NCI-H146 (cell line): ENCODE results near the gene CYS1.

Experiments used
- DNase-seq: peaks from one replicate; lab custom pipeline; 2025; lab: John Stamatoyannopoulos, UW

The CYS1 gene

GRCh38 chr2:10029875-10030223 is 50.4 kb downstream of the CYS1 start:
- no peak for DNase-seq

GRCh38 chr2:10028988-10029874 is 51.0 kb downstream of the CYS1 start:
- peak; percentile 90 for DNase-seq

- no peak for DNase-seq
Measured at GRCh38 chr2:10028407-10028987, 51.7 kb downstream of the CYS1 start.

DNA sequence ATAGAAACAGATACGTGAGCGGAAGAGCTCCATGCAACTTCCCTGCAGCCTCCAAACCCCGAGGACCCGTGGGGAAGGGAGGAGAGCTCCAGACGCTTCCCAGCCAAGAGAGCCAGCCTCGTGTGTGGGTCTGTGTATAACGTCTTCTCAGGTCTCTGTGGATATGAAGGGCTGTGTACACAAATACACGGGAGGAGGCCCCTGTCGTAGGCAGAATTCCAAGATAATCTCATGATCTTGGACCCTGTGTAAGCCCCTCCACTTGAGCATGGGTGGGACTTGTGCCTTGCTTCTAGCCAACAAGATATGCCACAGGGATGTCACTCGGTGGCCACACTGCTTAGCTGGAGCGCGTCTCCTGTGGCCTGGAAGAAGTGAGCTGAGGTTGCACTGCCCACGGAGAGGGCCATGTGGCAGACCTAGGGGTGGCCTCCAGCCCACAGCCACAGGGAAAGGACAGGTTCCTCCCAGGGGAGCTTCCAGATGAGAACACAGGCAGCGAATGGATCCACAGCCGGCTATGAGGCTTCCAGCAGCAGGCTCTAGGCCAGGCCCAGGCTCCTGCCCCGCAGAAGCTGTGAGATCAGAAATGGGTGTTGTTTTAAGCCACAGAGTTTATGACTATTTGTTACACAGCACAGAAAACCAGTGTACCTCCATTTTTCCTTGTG is 52.4 kb downstream of the CYS1 start:
- DNase-seq: no peak

DNA sequence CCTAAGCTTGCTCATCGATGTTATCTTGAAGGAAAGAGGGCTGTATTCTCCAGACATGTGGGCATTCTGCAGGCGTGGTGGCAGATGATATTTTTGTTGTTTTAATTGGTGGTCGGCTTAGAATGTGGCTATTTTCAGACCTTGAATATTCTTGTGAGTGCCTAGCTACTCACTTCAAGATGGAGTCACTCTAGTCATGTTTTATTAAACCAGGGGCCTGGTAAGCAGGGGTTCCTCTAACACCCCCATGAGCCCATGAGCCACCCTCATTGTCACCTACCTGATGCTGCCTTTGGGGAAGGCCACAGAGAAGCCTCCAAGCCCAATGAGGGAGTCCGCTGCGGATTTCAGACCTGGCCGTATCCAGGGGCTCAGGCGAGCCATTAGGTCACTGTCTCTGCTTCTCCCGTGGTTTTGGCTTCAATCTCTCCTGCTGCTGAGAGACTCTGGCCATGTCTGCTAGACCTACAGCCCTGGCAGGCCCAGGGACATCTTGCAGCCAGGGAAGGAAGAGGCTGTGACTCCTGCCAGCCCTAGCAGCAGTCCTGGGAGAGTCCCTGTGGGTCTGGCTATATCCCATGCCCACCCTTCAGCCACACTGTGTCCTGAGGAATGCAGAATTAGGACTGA is 53.2 kb downstream of the CYS1 start:
- no peak for DNase-seq

DNA sequence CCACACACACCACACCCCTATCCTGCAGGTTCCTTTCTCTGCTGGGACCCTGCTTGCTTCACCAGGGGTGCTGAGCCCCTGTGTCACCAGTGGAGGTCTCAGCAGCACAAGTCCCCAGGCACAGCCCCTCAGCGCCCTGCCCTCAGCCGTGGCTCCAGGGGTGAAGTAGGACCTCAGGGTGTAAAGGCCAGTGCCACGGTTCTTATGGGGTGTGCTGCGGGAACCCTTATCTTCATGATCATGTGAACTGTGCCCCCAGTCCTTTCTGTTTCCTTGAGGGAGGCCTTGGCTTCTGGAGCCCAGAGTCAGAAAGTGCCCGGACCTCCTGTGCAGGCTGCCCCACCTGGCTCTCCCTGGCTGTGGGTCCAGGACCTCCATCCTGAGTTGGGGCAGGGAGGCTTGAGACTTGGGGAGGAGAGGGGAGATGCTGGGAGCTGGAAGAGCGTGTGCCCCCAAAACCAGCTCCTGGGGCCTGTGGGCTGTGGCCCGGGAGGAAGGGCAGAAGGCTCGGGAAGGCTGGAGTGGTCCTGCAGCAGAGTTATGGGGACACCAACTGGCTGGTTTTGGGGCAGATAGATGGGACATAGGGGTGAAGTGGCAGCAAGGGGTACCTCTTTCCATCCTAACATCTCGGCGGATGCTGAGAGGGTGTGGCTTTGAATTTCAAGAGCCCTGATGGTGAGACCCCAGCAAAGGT is 57.1 kb downstream of the CYS1 start:
- DNase-seq: no peak

- DNase-seq: no peak
Measured at GRCh38 chr2:10022445-10022844, 57.8 kb downstream of the CYS1 start.

DNA sequence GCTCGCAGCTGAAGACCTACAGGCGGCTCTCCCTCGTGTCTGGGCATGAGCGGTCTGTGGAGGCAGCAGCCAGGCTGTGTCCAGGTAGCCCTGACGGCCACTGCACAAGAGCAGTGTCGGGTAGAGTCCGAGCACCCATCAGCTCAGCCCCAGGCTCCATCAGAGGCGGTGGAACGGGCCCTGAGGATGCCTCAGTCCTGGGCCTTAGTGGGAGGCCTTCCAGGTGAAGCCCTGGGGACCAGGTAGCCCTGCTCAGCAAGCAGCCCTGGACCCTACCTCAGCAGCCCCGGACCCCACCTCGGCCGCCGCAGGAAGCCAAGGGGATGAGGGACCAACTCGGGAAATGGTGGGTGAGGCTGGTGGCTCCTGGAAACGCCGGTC is 58.2 kb downstream of the CYS1 start:
- DNase-seq: no peak

DNA sequence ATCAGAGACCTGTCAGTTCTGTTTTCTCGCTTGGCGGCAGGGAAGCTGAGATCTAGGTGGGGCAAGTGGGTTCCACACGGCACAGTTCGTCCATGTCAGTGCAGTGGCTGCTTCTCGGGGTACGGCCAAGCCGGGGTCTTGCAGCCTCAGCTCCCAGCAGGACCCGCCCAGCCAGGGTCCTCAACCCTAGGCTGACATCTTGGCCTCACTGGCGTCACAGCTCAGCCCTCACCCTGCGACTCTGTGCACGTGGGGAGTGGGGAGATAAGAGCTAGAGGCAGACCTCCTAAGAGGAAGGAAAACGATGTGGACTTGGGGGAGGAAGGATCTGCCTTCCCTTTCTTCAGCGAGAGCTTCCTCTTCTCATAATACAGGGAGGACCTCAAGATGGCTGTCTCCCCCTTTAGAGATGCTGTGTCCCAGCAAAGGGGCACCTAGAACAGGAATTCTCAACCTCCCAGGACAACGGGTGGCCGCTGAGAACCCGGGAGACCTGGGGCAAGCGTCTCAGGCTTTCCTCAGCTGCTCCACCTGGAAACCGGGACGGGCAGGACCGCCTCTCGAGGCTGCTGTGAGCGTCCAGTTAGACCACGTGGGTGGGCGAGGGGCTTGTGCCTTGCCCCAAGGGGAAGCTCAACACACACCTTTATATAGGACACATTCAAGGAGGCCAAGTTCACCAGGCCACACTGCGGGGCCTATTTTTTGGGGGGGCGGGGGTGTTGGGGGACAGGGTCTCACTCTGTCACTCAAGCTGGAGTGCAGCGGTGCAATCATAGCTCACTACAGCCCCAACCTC is 60.4 kb downstream of the CYS1 start:
- no peak for DNase-seq

DNA sequence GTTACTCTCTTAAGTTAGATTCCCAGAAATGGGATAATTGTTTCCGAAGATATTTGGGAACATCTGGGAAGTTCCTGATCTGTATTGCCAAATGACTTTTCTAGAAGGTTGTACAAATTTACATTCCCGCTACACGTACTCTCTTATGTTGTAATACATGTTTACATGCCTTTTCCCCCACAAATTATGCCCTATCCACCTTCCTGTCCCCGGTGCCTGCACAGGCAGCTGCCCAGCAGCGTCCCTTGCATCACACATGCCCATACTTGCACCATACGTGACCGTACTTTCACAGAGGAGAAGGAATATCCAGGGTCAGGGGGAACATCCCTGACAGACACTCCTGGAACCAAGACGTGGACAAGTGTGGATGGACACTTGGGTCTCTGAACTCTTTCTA is 61.0 kb downstream of the CYS1 start:
- no peak for DNase-seq

DNA sequence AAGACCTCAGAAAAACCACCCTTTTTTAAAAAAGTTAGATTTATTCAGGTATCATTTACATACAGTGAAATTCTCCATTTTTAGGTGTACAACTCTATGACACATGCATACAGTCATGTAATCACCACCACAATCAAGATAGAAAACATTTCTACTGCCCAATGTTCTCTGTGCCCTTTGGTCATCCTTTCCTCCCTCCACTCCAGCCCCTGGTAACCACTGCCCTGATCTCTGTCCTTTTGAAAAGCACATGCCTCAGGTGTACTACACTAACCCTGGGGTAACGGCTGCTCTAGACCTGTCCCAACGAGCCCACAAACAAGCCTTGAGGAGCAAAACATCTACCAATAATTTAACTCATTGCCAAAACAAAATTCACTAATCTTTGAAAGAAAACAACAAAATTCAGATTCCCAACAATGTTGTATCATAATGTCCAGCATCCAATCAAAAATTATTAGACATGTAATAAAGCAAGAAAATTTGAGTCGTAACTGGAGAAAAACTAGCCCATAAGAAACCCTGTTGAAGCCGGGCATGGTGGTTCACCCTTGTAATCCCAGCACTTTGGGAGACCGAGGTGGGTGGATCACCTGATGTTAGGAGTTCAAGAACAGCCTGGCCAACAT is 62.8 kb downstream of the CYS1 start:
- DNase-seq: no peak

DNA sequence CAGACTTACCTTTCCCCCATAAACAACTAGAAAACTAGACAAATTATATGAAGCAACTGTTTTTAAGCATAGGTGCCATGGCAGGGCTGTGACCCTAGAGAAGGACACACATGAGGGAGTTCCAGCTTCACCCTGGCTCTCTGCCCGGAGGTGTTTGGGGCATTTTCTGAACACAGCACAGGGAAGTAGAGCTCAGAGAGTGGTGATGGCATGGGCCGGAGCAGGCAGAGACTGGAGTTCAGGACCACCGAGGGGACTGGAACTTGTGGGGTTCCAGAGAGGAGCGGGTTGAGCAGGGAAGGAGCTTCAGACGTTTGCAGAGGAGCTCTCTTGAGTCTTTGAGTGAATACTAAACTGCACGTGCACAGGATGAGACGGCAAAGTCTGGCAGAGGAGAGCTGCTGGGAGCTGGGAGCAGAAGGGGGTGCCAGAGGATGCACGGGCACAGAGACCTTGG is 63.4 kb downstream of the CYS1 start:
- no peak for DNase-seq

DNA sequence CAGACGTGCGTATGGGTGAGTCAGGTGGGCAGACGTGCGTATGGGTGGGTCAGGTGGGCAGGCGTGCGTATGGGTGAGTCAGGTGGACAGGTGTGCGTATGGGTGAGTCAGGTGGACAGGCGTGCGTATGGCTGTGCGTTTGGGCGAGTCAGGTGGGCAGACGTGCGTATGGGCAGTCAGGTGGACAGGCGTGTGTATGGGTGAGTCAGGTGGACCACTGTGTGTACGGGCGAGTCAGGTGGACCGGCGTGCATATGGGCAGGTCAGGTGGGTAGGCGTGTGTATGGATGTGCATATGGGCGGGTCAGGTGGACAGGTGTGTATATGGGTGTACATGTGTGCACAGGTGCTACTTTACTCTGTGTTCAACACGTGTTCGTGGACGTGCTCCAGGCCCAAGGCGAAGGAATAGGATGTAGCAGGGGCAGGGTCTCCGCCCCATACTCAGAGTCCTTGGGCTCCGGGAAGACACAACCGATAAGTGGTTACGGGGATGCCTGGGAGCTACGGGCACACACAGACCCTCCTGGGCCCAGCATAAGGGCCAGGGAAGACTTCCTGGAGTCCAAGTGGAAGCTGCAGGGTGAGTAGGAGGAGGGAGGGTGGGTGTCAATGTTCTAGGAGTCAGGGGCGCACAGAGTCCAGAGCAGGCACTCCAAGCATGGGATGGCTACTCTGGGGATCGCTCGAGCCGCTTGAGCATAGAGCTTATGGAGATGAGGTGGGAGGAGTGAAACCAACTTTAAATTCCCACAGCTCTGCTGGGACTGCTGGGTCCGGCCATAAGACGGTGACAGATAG is 64.0 kb downstream of the CYS1 start:
- peak; percentile 91 for DNase-seq

- DNase-seq: peak; percentile 98
Measured at GRCh38 chr2:10015376-10015989, 64.7 kb downstream of the CYS1 start.

GRCh38 chr2:10014418-10015190 is 65.6 kb downstream of the CYS1 start:
- DNase-seq: peak; percentile 90

DNA sequence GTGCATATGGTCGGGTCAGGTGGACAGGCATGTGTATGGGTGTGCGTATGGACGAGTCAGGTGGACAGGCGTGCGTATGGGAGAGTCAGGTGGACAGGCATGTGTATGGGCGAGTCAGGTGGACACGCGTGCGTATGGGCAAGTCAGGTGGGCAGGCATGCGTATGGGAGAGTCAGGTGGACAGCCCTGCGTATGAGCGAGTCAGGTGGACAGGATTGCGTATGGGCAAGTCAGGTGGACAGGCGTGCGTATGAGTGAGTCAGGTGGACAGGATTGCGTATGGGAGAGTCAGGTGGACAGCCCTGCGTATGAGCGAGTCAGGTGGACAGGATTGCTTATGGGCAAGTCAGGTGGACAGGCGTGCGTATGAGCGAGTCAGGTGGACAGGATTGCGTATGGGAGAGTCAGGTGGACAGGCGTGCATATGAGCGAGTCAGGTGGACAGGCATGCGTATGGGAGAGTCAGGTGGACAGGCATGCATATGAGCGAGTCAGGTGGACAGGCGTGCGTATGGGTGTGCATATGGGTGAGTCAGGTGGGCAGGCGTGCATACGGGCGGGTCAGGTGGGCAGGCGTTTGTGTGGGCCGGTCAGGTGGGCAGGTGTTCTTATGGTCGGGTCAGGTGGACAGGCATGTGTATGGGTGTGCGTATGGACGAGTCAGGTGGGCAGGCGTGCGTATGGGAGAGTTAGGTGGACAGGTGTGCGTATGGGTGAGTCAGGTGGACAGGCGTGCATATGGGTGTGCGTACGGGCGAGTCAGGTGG is 66.4 kb downstream of the CYS1 start:
- peak; percentile 89 for DNase-seq

- DNase-seq: no peak
Measured at GRCh38 chr2:10012963-10013461, 67.2 kb downstream of the CYS1 start.
